ENCODE data around the gene RIMBP3C.

GRCh38 chr22:21590809-21591641 is 39.8 kb upstream of the RIMBP3C start:
- TF ChIP-seq FOXJ3 (CRISPR knock-in tag; IDR thresholded peaks at IDR 0.05; ENCODE audit: borderline replicate concordance): no peak
- no peak for TF ChIP-seq SP1 (CRISPR knock-in tag; conservative IDR thresholded peaks at IDR 0.05)
- TF ChIP-seq CTCF (IDR thresholded peaks at IDR 0.05): no peak
- TF ChIP-seq USF2 (CRISPR knock-in tag; IDR thresholded peaks at IDR 0.05): no peak
- TF ChIP-seq CREB1 (CRISPR knock-in tag; IDR thresholded peaks at IDR 0.05): no peak
- TF ChIP-seq NR1H2 (CRISPR knock-in tag; IDR thresholded peaks at IDR 0.05): no peak
- TF ChIP-seq STAT6 (CRISPR knock-in tag; conservative IDR thresholded peaks at IDR 0.05; ENCODE audit: low read depth): no peak
- TF ChIP-seq JUN (CRISPR knock-in tag; IDR thresholded peaks at IDR 0.05): no peak
- no peak for TF ChIP-seq AR (CRISPR knock-in tag; IDR thresholded peaks at IDR 0.05)
- TF ChIP-seq MAX (CRISPR knock-in tag; IDR thresholded peaks at IDR 0.05): no peak
- no peak for TF ChIP-seq HMGXB4 (CRISPR knock-in tag; IDR thresholded peaks at IDR 0.05)
- TF ChIP-seq ZNF281 (CRISPR knock-in tag; IDR thresholded peaks at IDR 0.05): no peak
